WTC11 (cell line): ENCODE data around the gene HINT3. TPM values are rescaled to one million over a fixed set of nuclear protein-coding genes. Genes with fewer than 3 reads are reported as not detected.

ENCODE experiments used
- ATAC-seq: fragments of 200-7000 bp; cut with Tn5 transposase; 2 replicates; pipeline ENCODE4 v1.10.0; 2021; ENCODE audit warnings: mild to moderate bottlenecking, moderate library complexity
- CTCF ChIA-PET: fragments of 300-600 bp; sonication (Branson Sonifier 250); formaldehyde crosslinking; loops from one replicate; lab custom pipeline; 2021; ENCODE audit warnings: antibody characterized with exemption; lab: Charles Lee
- POLR2A ChIA-PET: fragments of 350-600 bp; sonication (Branson Sonifier 250); formaldehyde crosslinking; loops from one replicate; lab custom pipeline; 2021; ENCODE audit warnings: antibody characterized with exemption; lab: Charles Lee
- DNase-seq: peaks from one replicate; pipeline ENCODE4 v3.0.0; 2021; ENCODE audit warnings: low spot score
- H3K27ac Mint-ChIP-seq: 2 replicates; pipeline ENCODE4 v1.8.0; 2021; ENCODE audit warnings: mixed read lengths
- H3K27me3 Mint-ChIP-seq: 2 replicates; pipeline ENCODE4 v1.8.0; 2021; ENCODE audit warnings: low read depth, mild to moderate bottlenecking, moderate library complexity, mixed read lengths
- H3K36me3 Mint-ChIP-seq: 2 replicates; pipeline ENCODE4 v1.8.0; 2021; ENCODE audit warnings: mixed read lengths
- H3K4me1 Mint-ChIP-seq: 2 replicates; pipeline ENCODE4 v1.8.0; 2022; ENCODE audit warnings: mixed read lengths
- H3K4me3 Mint-ChIP-seq: 2 replicates; pipeline ENCODE4 v1.8.0; 2021; ENCODE audit warnings: mild to moderate bottlenecking, moderate library complexity, mixed read lengths
- H3K9me3 Mint-ChIP-seq: 2 replicates; pipeline ENCODE4 v1.8.0; 2021; ENCODE audit warnings: mixed read lengths
- ARID4B ChIP-seq: sonication (generic); formaldehyde crosslinking; IDR thresholded peaks from 2 replicates; pipeline ENCODE4 v1.8.0; 2023; ENCODE audit warnings: missing genetic modification reagents, mild to moderate bottlenecking, borderline replicate concordance
- CBFB ChIP-seq: sonication (generic); formaldehyde crosslinking; IDR thresholded peaks from 2 replicates; pipeline ENCODE4 v1.8.1; 2022; ENCODE audit warnings: mild to moderate bottlenecking, low read depth, missing genetic modification reagents
- CREB1 ChIP-seq: sonication (generic); formaldehyde crosslinking; IDR thresholded peaks from 2 replicates; pipeline ENCODE4 v1.8.0; 2023; ENCODE audit warnings: mild to moderate bottlenecking, missing genetic modification reagents
- FOXJ3 ChIP-seq: sonication (generic); formaldehyde crosslinking; IDR thresholded peaks from 2 replicates; pipeline ENCODE4 v1.9.0; 2021; ENCODE audit warnings: missing genetic modification reagents, mild to moderate bottlenecking, borderline replicate concordance
- FOXK1 ChIP-seq: sonication (generic); formaldehyde crosslinking; IDR thresholded peaks from 2 replicates; pipeline ENCODE4 v1.8.0; 2022; ENCODE audit warnings: mild to moderate bottlenecking, moderate library complexity, missing genetic modification reagents
- FOXP1 ChIP-seq: sonication (generic); formaldehyde crosslinking; IDR thresholded peaks from 2 replicates; pipeline ENCODE4 v1.8.0; 2022; ENCODE audit warnings: missing genetic modification reagents, mild to moderate bottlenecking, moderate library complexity, borderline replicate concordance
- FOXP4 ChIP-seq: sonication (generic); formaldehyde crosslinking; IDR thresholded peaks from 2 replicates; pipeline ENCODE4 v1.8.0; 2022; ENCODE audit warnings: mild to moderate bottlenecking, missing genetic modification reagents
- GABPB1 ChIP-seq: sonication (generic); formaldehyde crosslinking; IDR thresholded peaks from 2 replicates; pipeline ENCODE4 v1.8.1; 2023; ENCODE audit warnings: mild to moderate bottlenecking, missing genetic modification reagents
- GRHL2 ChIP-seq: fragments of 250-450 bp; sonication (Bioruptor Pico); IDR thresholded peaks from 2 replicates; pipeline ENCODE4 v1.8.0; 2022; ENCODE audit warnings: mild to moderate bottlenecking, moderate library complexity; ENCODE audit not compliant: insufficient replicate concordance, severe bottlenecking
- MLX ChIP-seq: sonication (generic); formaldehyde crosslinking; IDR thresholded peaks from 2 replicates; pipeline ENCODE4 v1.8.1; 2023; ENCODE audit warnings: mild to moderate bottlenecking, missing genetic modification reagents, moderate library complexity
- NR1H2 ChIP-seq: sonication (generic); formaldehyde crosslinking; IDR thresholded peaks from 2 replicates; pipeline ENCODE4 v1.9.0; 2021; ENCODE audit warnings: mild to moderate bottlenecking, moderate library complexity, missing genetic modification reagents
- NR2C2 ChIP-seq: sonication (generic); formaldehyde crosslinking; IDR thresholded peaks from 2 replicates; pipeline ENCODE4 v1.8.0; 2022; ENCODE audit warnings: mild to moderate bottlenecking, missing genetic modification reagents
- PRDM15 ChIP-seq: sonication (generic); formaldehyde crosslinking; IDR thresholded peaks from 2 replicates; pipeline ENCODE4 v1.8.0; 2022; ENCODE audit warnings: missing genetic modification reagents
- PRRX2 ChIP-seq: fragments of 250-450 bp; sonication (Bioruptor Pico); IDR thresholded peaks from 2 replicates; pipeline ENCODE4 v1.8.0; 2021; ENCODE audit warnings: mild to moderate bottlenecking
- RELA ChIP-seq: sonication (generic); formaldehyde crosslinking; IDR thresholded peaks from 2 replicates; pipeline ENCODE4 v1.8.1; 2022; ENCODE audit warnings: missing genetic modification reagents, mild to moderate bottlenecking, borderline replicate concordance
- SMAD4 ChIP-seq: sonication (generic); formaldehyde crosslinking; IDR thresholded peaks from 2 replicates; pipeline ENCODE4 v1.8.0; 2022; ENCODE audit warnings: mild to moderate bottlenecking, missing genetic modification reagents
- STAT6 ChIP-seq: sonication (generic); formaldehyde crosslinking; conservative IDR thresholded peaks from 2 replicates; pipeline ENCODE4 v1.8.1; 2023; ENCODE audit warnings: mild to moderate bottlenecking, low read depth, missing genetic modification reagents, moderate library complexity
- TEAD1 ChIP-seq: sonication (generic); formaldehyde crosslinking; IDR thresholded peaks from 2 replicates; pipeline ENCODE4 v1.8.0; 2022; ENCODE audit warnings: mild to moderate bottlenecking, missing genetic modification reagents
- TEAD4 ChIP-seq: sonication (generic); formaldehyde crosslinking; IDR thresholded peaks from 2 replicates; pipeline ENCODE4 v1.8.0; 2022; ENCODE audit warnings: mild to moderate bottlenecking, missing genetic modification reagents
- USF1 ChIP-seq: sonication (generic); formaldehyde crosslinking; IDR thresholded peaks from 2 replicates; pipeline ENCODE4 v1.8.0; 2022; ENCODE audit warnings: mild to moderate bottlenecking, missing genetic modification reagents
- ZNF121 ChIP-seq: sonication (generic); formaldehyde crosslinking; IDR thresholded peaks from 2 replicates; pipeline ENCODE4 v1.8.0; 2023; ENCODE audit warnings: missing genetic modification reagents
- ZNF232 ChIP-seq: sonication (generic); formaldehyde crosslinking; IDR thresholded peaks from 2 replicates; pipeline ENCODE4 v1.8.0; 2022; ENCODE audit warnings: mild to moderate bottlenecking, missing genetic modification reagents
- ZNF263 ChIP-seq: sonication (generic); formaldehyde crosslinking; IDR thresholded peaks from 2 replicates; pipeline ENCODE4 v1.8.1; 2022; ENCODE audit warnings: low read depth, mild to moderate bottlenecking, moderate library complexity, missing genetic modification reagents
- ZNF396 ChIP-seq: fragments of 250-450 bp; sonication (Bioruptor Pico); IDR thresholded peaks from 2 replicates; pipeline ENCODE4 v1.8.0; 2021; ENCODE audit warnings: mild to moderate bottlenecking, moderate library complexity, borderline replicate concordance
- ZNF423 ChIP-seq: fragments of 250-450 bp; sonication (Bioruptor Pico); IDR thresholded peaks from 2 replicates; pipeline ENCODE4 v2.1.2; 2022; ENCODE audit warnings: mild to moderate bottlenecking, moderate library complexity
- total RNA-seq: library from RNA; stranded (reverse); gene quantifications from 3 replicates; pipeline ENCODE4 v1.2.3, GENCODE V29; 2021

Gene HINT3
- total RNA-seq, 1 experiment from 2014 or later = 9.4 TPM

GRCh38 chr6:125948455-125948854, 8.1 kb upstream of the HINT3 start (continued):
- TF ChIP-seq PRDM15 (CRISPR knock-in tag) (no peak), TEAD4 (CRISPR knock-in tag) (no peak), NR2C2 (CRISPR knock-in tag) (no peak), PRRX2 (CRISPR knock-in tag) (no peak), TEAD1 (CRISPR knock-in tag) (no peak), FOXJ3 (CRISPR knock-in tag) (no peak), ZNF121 (no peak), USF1 (CRISPR knock-in tag) (no peak), ZNF232 (no peak), CREB1 (CRISPR knock-in tag) (no peak), STAT6 (CRISPR knock-in tag) (no peak), ZNF423 (CRISPR knock-in tag) (no peak)
- TF ChIP-seq, all 79 proteins: peak for 0

GRCh38 chr6:125949069-125949468, 7.5 kb upstream of the HINT3 start:
- H3K27ac Mint-ChIP-seq = no peak overlapping the region
- peaks cover 4% of the 10 kb centered on the region; the same call in 1 of the 2 replicates for H3K36me3 Mint-ChIP-seq
- ATAC-seq (no peak), DNase-seq (no peak)
- H3K9me3 Mint-ChIP-seq = peaks cover 9% of the 10 kb centered on the region
- ChIA-PET CTCF (no interaction called here), POLR2A (no interaction called here)
- H3K27me3 Mint-ChIP-seq = no peaks in the 10 kb centered on the region; the same call in 1 of the 2 replicates
- no peak overlapping the region for H3K4me3 Mint-ChIP-seq
- peaks cover 3% of the 10 kb centered on the region; the same call in 1 of the 2 replicates for H3K4me1 Mint-ChIP-seq
- TF ChIP-seq SMAD4 (CRISPR knock-in tag) = no peak
- TF ChIP-seq FOXP4 (CRISPR knock-in tag) = no peak
- no peak for TF ChIP-seq NR1H2 (CRISPR knock-in tag)
- TF ChIP-seq RELA (CRISPR knock-in tag) = no peak
- TF ChIP-seq GRHL2 (CRISPR knock-in tag) = no peak
- no peak for TF ChIP-seq CBFB (CRISPR knock-in tag)
- no peak for TF ChIP-seq ZNF423 (CRISPR knock-in tag)
- TF ChIP-seq ZNF263 (CRISPR knock-in tag) = no peak
- TF ChIP-seq MLX (CRISPR knock-in tag) = no peak
- no peak for TF ChIP-seq ZNF396 (CRISPR knock-in tag)
- no peak for TF ChIP-seq ARID4B (CRISPR knock-in tag)
- TF ChIP-seq FOXP1 (CRISPR knock-in tag) = no peak
- TF ChIP-seq GABPB1 = no peak
- no peak for TF ChIP-seq FOXK1 (CRISPR knock-in tag)
